RWPE2 (cell line): ENCODE results near the gene PLXNA4.

Experiments used
- ATAC-seq: fragments of 200-7000 bp; cut with Tn5 transposase; 3 replicates; pipeline ENCODE4 v1.9.1; 2021; ENCODE audit warnings: low read depth
- DNase-seq: peaks from one replicate; pipeline ENCODE4 v3.0.0-alpha.2; 2020; ENCODE audit warnings: low spot score
- H3K27ac ChIP-seq: fragments of 450-650 bp; 2 replicates; pipeline ENCODE4 v1.5.1; 2017; ENCODE audit warnings: mild to moderate bottlenecking; ENCODE audit not compliant: poor library complexity, severe bottlenecking
- H3K27me3 ChIP-seq: fragments of 250-450 bp; sonication (Bioruptor Pico); 2 replicates; pipeline ENCODE4 v1.5.1; 2021; ENCODE audit warnings: mild to moderate bottlenecking, moderate library complexity; ENCODE audit not compliant: insufficient read depth, poor library complexity, severe bottlenecking
- H3K36me3 ChIP-seq: fragments of 250-450 bp; sonication (Bioruptor Pico); 2 replicates; pipeline ENCODE4 v1.5.1; 2020; ENCODE audit warnings: low read depth, mild to moderate bottlenecking, moderate library complexity
- H3K4me1 ChIP-seq: fragments of 250-450 bp; sonication (Bioruptor Pico); 2 replicates; pipeline ENCODE4 v1.5.1; 2021; ENCODE audit warnings: mild to moderate bottlenecking, moderate library complexity; ENCODE audit not compliant: insufficient read depth, poor library complexity, severe bottlenecking
- H3K4me3 ChIP-seq: fragments of 250-450 bp; sonication (Bioruptor Pico); 2 replicates; pipeline ENCODE4 v1.5.1; 2021; ENCODE audit warnings: mild to moderate bottlenecking, moderate library complexity; ENCODE audit not compliant: severe bottlenecking
- H3K9me3 ChIP-seq: fragments of 250-450 bp; sonication (Bioruptor Pico); 2 replicates; pipeline ENCODE4 v1.5.1; 2021; ENCODE audit warnings: mild to moderate bottlenecking, moderate library complexity; ENCODE audit not compliant: severe bottlenecking
- CTCF ChIP-seq: fragments of 450-650 bp; IDR thresholded peaks from one replicate; pipeline ENCODE4 v1.5.1; 2017; ENCODE audit warnings: mild to moderate bottlenecking, moderate library complexity; ENCODE audit not compliant: poor library complexity, severe bottlenecking

PLXNA4 gene

GRCh38 chr7:132270517-132270916, 305.8 kb downstream of the PLXNA4 start:
- Histone ChIP-seq H3K36me3 (no peaks in the 10 kb centered on the region), H3K27ac (no peak overlapping the region), H3K4me3 (no peak overlapping the region), H3K27me3 (no peaks in the 10 kb centered on the region), H3K4me1 (no peaks in the 10 kb centered on the region), H3K9me3 (no peaks in the 10 kb centered on the region)
- DNase-seq (no peak), ATAC-seq (no peak)
- no peak for TF ChIP-seq CTCF

DNA sequence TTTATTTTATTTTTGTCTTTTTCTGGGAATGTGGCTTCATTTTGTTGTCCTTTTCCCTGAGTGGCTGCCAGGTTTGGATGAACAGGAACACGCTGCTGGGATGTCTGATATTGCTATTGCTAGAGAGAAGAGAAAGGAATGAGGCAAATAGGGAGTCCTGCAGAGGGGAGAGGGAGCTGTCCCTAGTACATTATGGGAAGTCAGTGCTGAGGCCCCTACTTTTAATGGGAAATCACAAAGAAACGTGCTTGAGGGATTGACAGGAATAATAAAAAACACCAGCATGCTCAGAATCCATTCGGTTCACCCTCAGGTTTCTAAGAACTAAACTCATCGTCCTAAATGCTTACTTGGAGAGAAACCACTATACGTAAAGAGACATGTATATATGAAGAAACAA, 306.6 kb downstream of the PLXNA4 start:
- Histone ChIP-seq H3K9me3 (no peaks in the 10 kb centered on the region), H3K27me3 (no peaks in the 10 kb centered on the region), H3K4me3 (no peak overlapping the region), H3K27ac (no peak overlapping the region), H3K36me3 (no peaks in the 10 kb centered on the region), H3K4me1 (no peaks in the 10 kb centered on the region)
- DNase-seq (no peak), ATAC-seq (no peak)
- no peak for TF ChIP-seq CTCF

- no peak overlapping the region for H3K4me3 ChIP-seq
- no peak overlapping the region for H3K27ac ChIP-seq
- no peak for TF ChIP-seq CTCF
- H3K9me3 ChIP-seq, result no peaks in the 10 kb centered on the region
- no peaks in the 10 kb centered on the region for H3K4me1 ChIP-seq
- DNase-seq (no peak), ATAC-seq (no peak)
- no peaks in the 10 kb centered on the region for H3K36me3 ChIP-seq
- peaks cover 4% of the 10 kb centered on the region for H3K27me3 ChIP-seq
Observed at GRCh38 chr7:132263151-132263550, 313.1 kb downstream of the PLXNA4 start.

GRCh38 chr7:132262160-132262470, 314.2 kb downstream of the PLXNA4 start:
- Histone ChIP-seq H3K9me3 (no peaks in the 10 kb centered on the region), H3K36me3 (no peaks in the 10 kb centered on the region), H3K4me1 (no peaks in the 10 kb centered on the region), H3K27ac (no peak overlapping the region), H3K27me3 (peaks cover 4% of the 10 kb centered on the region), H3K4me3 (no peak overlapping the region)
- ATAC-seq, result no peak
- no peak for TF ChIP-seq CTCF
- DNase-seq, result no peak

GRCh38 chr7:132261327-132262159, 314.7 kb downstream of the PLXNA4 start:
- no peak overlapping the region for H3K27ac ChIP-seq
- H3K27me3 ChIP-seq, result peaks cover 4% of the 10 kb centered on the region
- H3K9me3 ChIP-seq, result no peaks in the 10 kb centered on the region
- no peaks in the 10 kb centered on the region for H3K4me1 ChIP-seq
- TF ChIP-seq CTCF, result no peak
- ATAC-seq (no peak), DNase-seq (no peak)
- H3K36me3 ChIP-seq, result no peaks in the 10 kb centered on the region
- no peak overlapping the region for H3K4me3 ChIP-seq
